DOHH2 (cell line): ENCODE results near the gene PDE2A.

Experiments
- CTCF ChIP-seq: fragments of 200-600 bp; sonication (generic); IDR thresholded peaks from one replicate; pipeline ENCODE4 v1.5.1; 2014; ENCODE audit warnings: antibody characterized with exemption, mild to moderate bottlenecking, low read depth, low read length; ENCODE audit not compliant: poor library complexity, severe bottlenecking
- EZH2phosphoT487 ChIP-seq: fragments of 200-600 bp; sonication (generic); IDR thresholded peaks from 2 replicates; pipeline ENCODE4 v1.6.1; 2017; ENCODE audit warnings: borderline replicate concordance, mild to moderate bottlenecking, antibody characterized with exemption, low read length, moderate library complexity, mixed read lengths

- TF ChIP-seq CTCF (no peak), EZH2phosphoT487 (no peak)
Observed at GRCh38 chr11:72548463-72548862, 125.8 kb downstream of the PDE2A start.
